K562 (cell line): ENCODE data around the gene SCFD2.

Experiments used
- BRD9 ChIP-seq: fragments of 450-650 bp; IDR thresholded peaks from 2 replicates; pipeline ENCODE4 v1.6.1; 2018; ENCODE audit warnings: low read depth; ENCODE audit not compliant: partially characterized antibody
- EGR1 ChIP-seq: fragments of 450-650 bp; conservative IDR thresholded peaks from 2 replicates; pipeline ENCODE4 v1.6.1; 2017; ENCODE audit warnings: mild to moderate bottlenecking
- EWSR1 ChIP-seq: fragments of 450-650 bp; IDR thresholded peaks from 2 replicates; pipeline ENCODE4 v1.6.1; 2018; ENCODE audit warnings: borderline replicate concordance, mild to moderate bottlenecking, low read depth, moderate library complexity; ENCODE audit not compliant: partially characterized antibody
- GTF2F1 ChIP-seq: IDR thresholded peaks from 2 replicates; pipeline ENCODE4 v1.6.1; 2011; ENCODE audit warnings: low read depth, low read length, improper control_type of control experiment
- HNRNPLL ChIP-seq: fragments of 200-400 bp; formaldehyde crosslinking; IDR thresholded peaks from 2 replicates; pipeline ENCODE4 v1.6.1; 2017; ENCODE audit warnings: low read length, low read depth, mild to moderate bottlenecking; ENCODE audit not compliant: poor library complexity, severe bottlenecking
- KLF6 ChIP-seq: fragments of 250-450 bp; sonication (Bioruptor Pico); IDR thresholded peaks from 2 replicates; pipeline ENCODE4 v1.4.0; 2020; ENCODE audit warnings: mild to moderate bottlenecking, moderate library complexity, borderline replicate concordance
- MEIS2 ChIP-seq: fragments of 450-650 bp; IDR thresholded peaks from 2 replicates; pipeline ENCODE4 v1.6.1; 2014; ENCODE audit warnings: mild to moderate bottlenecking; ENCODE audit not compliant: partially characterized antibody
- TCF7 ChIP-seq: sonication (generic); IDR thresholded peaks from 2 replicates; pipeline ENCODE4 v1.6.1; 2016; ENCODE audit warnings: antibody characterized with exemption, borderline replicate concordance
- TEAD2 ChIP-seq: fragments of 450-650 bp; IDR thresholded peaks from 2 replicates; pipeline ENCODE4 v1.6.1; 2016; ENCODE audit warnings: missing genetic modification characterization, control low read depth, missing compliant biosample characterization
- TRIM24 ChIP-seq, 2 experiments: fragments of 450-650 bp; IDR thresholded peaks; 2 replicates each; pipeline ENCODE4 v1.6.1; 2016
- TF ChIP-seq, protein P1 (sequence below), 3 experiments: IDR thresholded peaks in 2 of 3; conservative IDR thresholded peaks in 1 of 3; 2 replicates each; pipeline ENCODE4 v1.5.1; 2011 to 2012; ENCODE audit warnings: low read length in 3 of 3, mild to moderate bottlenecking in 3 of 3, control low read depth in 2 of 3, improper control_type of control experiment in 1 of 3, inconsistent platforms in 1 of 3, low read depth in 1 of 3, mixed read lengths in 1 of 3, moderate library complexity in 1 of 3; ENCODE audit not compliant: insufficient read depth in 2 of 3
- TF ChIP-seq, protein P2 (sequence below): sonication (generic); formaldehyde crosslinking; IDR thresholded peaks from 2 replicates; pipeline ENCODE4 v1.9.0; 2022; ENCODE audit warnings: mild to moderate bottlenecking, missing genetic modification reagents

DNA sequence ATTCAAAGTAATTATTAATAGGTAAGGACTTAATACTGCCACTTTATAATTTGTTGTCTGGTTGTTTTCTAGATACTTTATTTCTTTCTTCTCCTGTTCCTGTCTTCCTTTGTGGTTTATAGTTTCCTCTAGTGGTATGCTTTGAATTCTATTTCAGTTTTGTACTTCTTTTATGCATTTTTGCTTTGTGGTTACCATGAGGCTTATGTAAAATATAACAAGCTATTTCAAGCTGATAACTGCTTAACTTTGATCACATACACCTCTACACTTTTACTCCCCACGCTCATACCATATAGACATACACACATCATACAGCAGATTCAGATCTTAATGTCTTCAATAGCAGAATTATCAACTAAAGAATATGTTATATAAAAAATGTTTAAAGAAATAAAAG is 192.3 kb downstream of the SCFD2 start:
- TF ChIP-seq EGR1, result no peak
- TF ChIP-seq TCF7, result no peak
- no peak for TF ChIP-seq EWSR1
- TF ChIP-seq BRD9, result no peak
- TF ChIP-seq, protein P1, sequence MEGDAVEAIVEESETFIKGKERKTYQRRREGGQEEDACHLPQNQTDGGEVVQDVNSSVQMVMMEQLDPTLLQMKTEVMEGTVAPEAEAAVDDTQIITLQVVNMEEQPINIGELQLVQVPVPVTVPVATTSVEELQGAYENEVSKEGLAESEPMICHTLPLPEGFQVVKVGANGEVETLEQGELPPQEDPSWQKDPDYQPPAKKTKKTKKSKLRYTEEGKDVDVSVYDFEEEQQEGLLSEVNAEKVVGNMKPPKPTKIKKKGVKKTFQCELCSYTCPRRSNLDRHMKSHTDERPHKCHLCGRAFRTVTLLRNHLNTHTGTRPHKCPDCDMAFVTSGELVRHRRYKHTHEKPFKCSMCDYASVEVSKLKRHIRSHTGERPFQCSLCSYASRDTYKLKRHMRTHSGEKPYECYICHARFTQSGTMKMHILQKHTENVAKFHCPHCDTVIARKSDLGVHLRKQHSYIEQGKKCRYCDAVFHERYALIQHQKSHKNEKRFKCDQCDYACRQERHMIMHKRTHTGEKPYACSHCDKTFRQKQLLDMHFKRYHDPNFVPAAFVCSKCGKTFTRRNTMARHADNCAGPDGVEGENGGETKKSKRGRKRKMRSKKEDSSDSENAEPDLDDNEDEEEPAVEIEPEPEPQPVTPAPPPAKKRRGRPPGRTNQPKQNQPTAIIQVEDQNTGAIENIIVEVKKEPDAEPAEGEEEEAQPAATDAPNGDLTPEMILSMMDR (IDR thresholded peaks at IDR 0.05 in 2 of 3, conservative IDR thresholded peaks at IDR 0.05 in 1 of 3; ENCODE audit: insufficient read depth in 2 of 3, low read depth in 1 of 3, low read length in 3 of 3), result no peak
- no peak for TF ChIP-seq HNRNPLL
- no peak for TF ChIP-seq TEAD2 (tag)
- TF ChIP-seq KLF6 (CRISPR knock-in tag), result no peak
- TF ChIP-seq, protein P2, sequence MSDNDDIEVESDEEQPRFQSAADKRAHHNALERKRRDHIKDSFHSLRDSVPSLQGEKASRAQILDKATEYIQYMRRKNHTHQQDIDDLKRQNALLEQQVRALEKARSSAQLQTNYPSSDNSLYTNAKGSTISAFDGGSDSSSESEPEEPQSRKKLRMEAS (CRISPR knock-in tag), result no peak
- no peak for TF ChIP-seq GTF2F1
- no peak for TF ChIP-seq TRIM24 (IDR thresholded peaks at IDR 0.05)
- no peak for TF ChIP-seq MEIS2
